Activated naive CD8-positive, alpha-beta T cell (primary cell): ENCODE data around the gene MRPL50.

Source experiments
- H3K27ac Mint-ChIP-seq: one replicate; pipeline ENCODE4 v1.8.0; 2021; ENCODE audit warnings: mixed read lengths
- H3K27me3 Mint-ChIP-seq: one replicate; pipeline ENCODE4 v1.8.0; 2021; ENCODE audit warnings: mixed read lengths
- H3K36me3 Mint-ChIP-seq: one replicate; pipeline ENCODE4 v1.8.0; 2021; ENCODE audit warnings: mixed read lengths
- H3K4me1 Mint-ChIP-seq: one replicate; pipeline ENCODE4 v1.8.0; 2021; ENCODE audit warnings: low read depth, mixed read lengths
- H3K4me3 Mint-ChIP-seq: one replicate; pipeline ENCODE4 v1.8.0; 2021; ENCODE audit warnings: mild to moderate bottlenecking, mixed read lengths
- H3K9me3 Mint-ChIP-seq: one replicate; pipeline ENCODE4 v1.8.0; 2021; ENCODE audit warnings: low read depth, mixed read lengths

The MRPL50 gene

GRCh38 chr9:101398068-101398929 lies at the start of gene MRPL50, which contains the start of gene ZNF189:
MRPL50 (minus strand) TSS chr9:101398618; CDS start chr9:101398592, 26 bp downstream.
ZNF189 (plus strand) TSS chr9:101398851; CDS start chr9:101399157, 306 bp downstream.
- Mint-ChIP-seq H3K4me1 (peaks cover 71% of the 10 kb centered on the region), H3K4me3 (peak within 1 kb of the TSS; percentile 98), H3K9me3 (peaks cover 6% of the 10 kb centered on the region), H3K27ac (peak within 1 kb of the TSS; percentile 99), H3K27me3 (no peaks in the 10 kb centered on the region), H3K36me3 (peaks cover 48% of the 10 kb centered on the region)

GRCh38 chr9:101446732-101447131 lies 48.3 kb upstream of the MRPL50 start:
- Mint-ChIP-seq H3K27ac (no peak overlapping the region), H3K36me3 (no peaks in the 10 kb centered on the region), H3K9me3 (no peaks in the 10 kb centered on the region), H3K27me3 (peaks cover 34% of the 10 kb centered on the region), H3K4me1 (peaks cover 11% of the 10 kb centered on the region), H3K4me3 (no peak overlapping the region)

DNA sequence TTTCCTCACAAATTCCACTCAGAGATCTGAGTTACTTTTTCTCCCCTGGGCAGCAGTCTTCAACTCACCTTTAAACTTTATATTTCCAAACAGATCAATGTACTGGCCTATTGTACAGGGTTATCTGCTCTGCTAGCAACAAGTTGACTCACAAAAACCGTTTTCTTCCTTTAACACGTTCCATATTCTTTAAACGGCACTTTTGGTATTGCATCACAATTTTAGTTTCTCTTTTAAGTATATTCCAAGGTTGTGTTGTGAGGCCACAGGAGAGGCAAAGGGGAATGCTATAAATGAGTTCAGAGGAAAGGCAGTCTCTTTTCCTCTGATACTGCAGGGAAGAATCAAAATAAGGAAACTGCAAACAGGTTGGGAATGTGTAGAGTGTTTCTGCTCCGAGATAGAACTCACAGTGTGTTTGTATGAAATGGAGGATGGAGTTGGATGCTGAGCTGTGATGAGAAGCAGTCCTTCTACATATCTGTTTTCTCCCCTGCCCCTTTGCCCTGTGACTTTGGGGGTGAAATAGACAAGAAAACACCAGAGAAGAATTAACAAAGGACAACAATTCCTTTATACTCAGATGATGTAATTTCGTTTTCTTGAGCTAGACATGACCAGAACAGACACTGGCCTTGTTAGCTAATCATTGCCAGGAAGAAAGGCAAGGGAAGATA lies 47.1 kb upstream of the MRPL50 start:
- Mint-ChIP-seq H3K27me3 (peaks cover 35% of the 10 kb centered on the region), H3K36me3 (no peaks in the 10 kb centered on the region), H3K4me3 (no peak overlapping the region), H3K9me3 (no peaks in the 10 kb centered on the region), H3K4me1 (peaks cover 11% of the 10 kb centered on the region), H3K27ac (no peak overlapping the region)

DNA sequence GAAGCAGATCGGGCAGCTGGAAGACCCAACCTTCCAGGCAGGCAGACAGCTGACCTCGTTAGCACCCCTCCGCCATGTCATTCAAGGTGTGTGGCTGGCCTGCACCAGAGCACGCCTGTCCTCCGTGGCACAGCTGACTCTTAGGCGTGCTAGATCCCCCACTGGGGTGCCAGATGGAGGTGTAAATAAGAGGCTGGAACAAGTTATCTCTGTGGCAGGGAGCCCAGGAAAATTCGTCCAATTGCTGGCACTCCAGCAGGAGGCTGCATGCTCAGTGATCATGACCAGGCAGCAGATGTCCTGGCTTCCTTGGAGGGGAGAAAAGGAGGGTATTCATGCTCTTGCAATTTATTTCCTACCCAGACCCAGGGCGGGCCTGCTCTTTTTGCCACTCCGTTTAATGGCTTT lies 45.0 kb upstream of the MRPL50 start:
- H3K36me3 Mint-ChIP-seq, result no peaks in the 10 kb centered on the region
- peaks cover 32% of the 10 kb centered on the region for H3K27me3 Mint-ChIP-seq
- H3K27ac Mint-ChIP-seq, result no peak overlapping the region

DNA sequence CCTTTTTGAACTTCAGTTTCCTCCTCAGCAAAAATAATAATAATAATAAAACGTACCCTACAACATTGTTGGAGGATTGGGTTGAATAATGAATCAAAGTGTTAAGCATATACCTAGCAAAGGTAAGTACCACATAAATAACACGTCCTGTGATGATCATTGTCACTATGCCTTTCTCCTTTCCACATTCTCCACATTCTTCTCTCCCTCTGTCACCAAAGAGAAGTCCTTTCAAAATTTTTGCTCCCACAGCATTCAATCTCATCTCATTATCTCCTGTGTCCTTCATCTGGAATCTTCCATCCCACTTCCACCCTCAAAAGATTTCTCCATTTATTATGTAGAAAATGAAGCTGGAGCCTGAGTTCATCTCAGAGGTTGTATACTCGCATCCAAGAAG lies 44.3 kb upstream of the MRPL50 start:
- H3K36me3 Mint-ChIP-seq, result no peaks in the 10 kb centered on the region
- H3K4me3 Mint-ChIP-seq, result no peak overlapping the region
- H3K27me3 Mint-ChIP-seq, result peaks cover 32% of the 10 kb centered on the region
- no peak overlapping the region for H3K27ac Mint-ChIP-seq
- H3K9me3 Mint-ChIP-seq, result no peaks in the 10 kb centered on the region
- no peaks in the 10 kb centered on the region for H3K4me1 Mint-ChIP-seq

More for the DNA sequence above, 45.0 kb upstream of the MRPL50 start:
- H3K9me3 Mint-ChIP-seq, result no peaks in the 10 kb centered on the region
- H3K4me3 Mint-ChIP-seq, result no peak overlapping the region
- peaks cover under 1% of the 10 kb centered on the region for H3K4me1 Mint-ChIP-seq

GRCh38 chr9:101442318-101442717 lies 43.9 kb upstream of the MRPL50 start:
- no peaks in the 10 kb centered on the region for H3K36me3 Mint-ChIP-seq
- H3K4me3 Mint-ChIP-seq, result no peak overlapping the region
- no peak overlapping the region for H3K27ac Mint-ChIP-seq
- no peaks in the 10 kb centered on the region for H3K4me1 Mint-ChIP-seq
- H3K27me3 Mint-ChIP-seq, result peaks cover 34% of the 10 kb centered on the region
- no peaks in the 10 kb centered on the region for H3K9me3 Mint-ChIP-seq

GRCh38 chr9:101440714-101441230 lies 42.4 kb upstream of the MRPL50 start:
- Mint-ChIP-seq H3K27ac (no peak overlapping the region), H3K4me3 (no peak overlapping the region), H3K27me3 (peaks cover 30% of the 10 kb centered on the region), H3K9me3 (no peaks in the 10 kb centered on the region), H3K36me3 (no peaks in the 10 kb centered on the region), H3K4me1 (no peaks in the 10 kb centered on the region)

DNA sequence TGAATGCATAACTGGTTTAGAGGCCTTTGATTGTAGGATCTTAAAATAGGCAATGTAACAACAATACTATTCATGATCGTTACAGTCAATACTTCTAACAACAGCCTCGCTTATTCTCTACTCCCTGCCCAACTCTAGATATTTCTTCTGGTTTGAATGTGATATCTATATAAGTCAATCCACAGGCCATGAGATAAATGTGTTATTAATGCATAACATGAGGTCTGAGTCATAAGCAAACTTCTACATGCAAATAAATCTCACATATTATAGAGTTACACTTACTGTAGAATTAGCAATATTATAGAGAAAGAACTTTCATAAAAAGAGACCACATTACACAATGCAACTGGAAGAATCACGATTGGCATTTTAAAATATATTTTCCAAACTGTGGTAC lies 40.1 kb upstream of the MRPL50 start:
- H3K27ac Mint-ChIP-seq, result no peak overlapping the region
- H3K4me3 Mint-ChIP-seq, result no peak overlapping the region
- no peaks in the 10 kb centered on the region for H3K36me3 Mint-ChIP-seq
- H3K4me1 Mint-ChIP-seq, result no peaks in the 10 kb centered on the region
- H3K9me3 Mint-ChIP-seq, result no peaks in the 10 kb centered on the region
- H3K27me3 Mint-ChIP-seq, result peaks cover 25% of the 10 kb centered on the region

DNA sequence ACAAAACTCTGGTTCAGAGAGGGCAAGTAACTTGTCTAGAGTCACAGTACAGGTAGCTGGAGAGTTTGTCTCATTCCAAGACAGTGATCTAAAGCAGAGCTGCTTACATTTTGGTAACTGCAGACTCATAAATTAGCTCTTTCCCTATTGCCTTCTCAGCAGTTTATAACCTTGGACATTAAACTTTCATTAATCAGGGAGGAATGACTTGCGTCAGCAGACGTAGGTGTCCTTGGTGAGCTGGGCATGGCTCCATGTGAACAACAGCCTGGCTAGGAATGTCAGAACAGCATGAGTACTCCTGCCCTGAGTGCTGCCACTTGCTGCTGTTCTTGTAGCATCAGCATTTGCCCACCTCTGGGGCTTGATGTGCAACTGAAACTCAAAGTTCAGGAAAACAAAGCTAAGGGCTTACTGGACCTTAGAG lies 39.4 kb upstream of the MRPL50 start:
- no peaks in the 10 kb centered on the region for H3K36me3 Mint-ChIP-seq
- H3K9me3 Mint-ChIP-seq, result no peaks in the 10 kb centered on the region
- H3K27ac Mint-ChIP-seq, result no peak overlapping the region
- H3K4me3 Mint-ChIP-seq, result no peak overlapping the region
- H3K4me1 Mint-ChIP-seq, result no peaks in the 10 kb centered on the region
- H3K27me3 Mint-ChIP-seq, result peaks cover 18% of the 10 kb centered on the region

GRCh38 chr9:101435601-101436079 lies 37.2 kb upstream of the MRPL50 start, which contains the start of gene ALDOB:
ALDOB (minus strand) TSS chr9:101435774; CDS start chr9:101430887, 4,887 bp downstream.
- Mint-ChIP-seq H3K4me3 (no peak within 1 kb of the TSS), H3K9me3 (no peaks in the 10 kb centered on the region), H3K36me3 (no peaks in the 10 kb centered on the region), H3K27me3 (peaks cover 19% of the 10 kb centered on the region), H3K4me1 (no peaks in the 10 kb centered on the region), H3K27ac (no peak within 1 kb of the TSS)

- Mint-ChIP-seq H3K9me3 (no peaks in the 10 kb centered on the region), H3K27ac (no peak overlapping the region), H3K27me3 (peaks cover 25% of the 10 kb centered on the region), H3K36me3 (no peaks in the 10 kb centered on the region), H3K4me3 (no peak overlapping the region), H3K4me1 (no peaks in the 10 kb centered on the region)
These were observed 36.6 kb upstream of the MRPL50 start for GRCh38 chr9:101434998-101435397.

- peaks cover 2% of the 10 kb centered on the region for H3K9me3 Mint-ChIP-seq
- H3K4me3 Mint-ChIP-seq, result no peak overlapping the region
- peaks cover 1% of the 10 kb centered on the region for H3K36me3 Mint-ChIP-seq
- no peak overlapping the region for H3K27ac Mint-ChIP-seq
- no peaks in the 10 kb centered on the region for H3K4me1 Mint-ChIP-seq
- peaks cover 29% of the 10 kb centered on the region for H3K27me3 Mint-ChIP-seq
These were observed 34.8 kb upstream of the MRPL50 start for GRCh38 chr9:101433229-101433628.

DNA sequence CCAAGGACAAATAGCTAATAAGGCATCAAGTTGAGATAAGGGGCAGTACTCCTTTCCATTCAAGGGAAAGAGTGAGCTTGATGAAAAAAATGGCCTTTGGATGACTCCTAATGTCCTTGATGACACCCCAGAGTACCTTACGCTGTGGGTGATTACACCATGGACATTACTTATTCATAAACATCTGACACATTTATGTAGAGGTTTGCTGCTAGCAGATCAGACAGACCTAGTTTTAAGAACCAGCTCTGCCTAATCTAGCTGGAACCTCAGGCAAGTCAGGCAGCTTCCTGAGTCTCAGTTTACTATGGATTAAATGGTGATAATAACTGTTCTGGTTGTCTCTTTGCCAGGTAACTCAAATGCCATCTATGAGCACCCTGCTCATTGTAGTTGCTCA lies 34.3 kb upstream of the MRPL50 start:
- Mint-ChIP-seq H3K27ac (no peak overlapping the region), H3K4me1 (no peaks in the 10 kb centered on the region), H3K4me3 (no peak overlapping the region), H3K9me3 (peaks cover 3% of the 10 kb centered on the region), H3K27me3 (peaks cover 29% of the 10 kb centered on the region), H3K36me3 (peaks cover 3% of the 10 kb centered on the region)

DNA sequence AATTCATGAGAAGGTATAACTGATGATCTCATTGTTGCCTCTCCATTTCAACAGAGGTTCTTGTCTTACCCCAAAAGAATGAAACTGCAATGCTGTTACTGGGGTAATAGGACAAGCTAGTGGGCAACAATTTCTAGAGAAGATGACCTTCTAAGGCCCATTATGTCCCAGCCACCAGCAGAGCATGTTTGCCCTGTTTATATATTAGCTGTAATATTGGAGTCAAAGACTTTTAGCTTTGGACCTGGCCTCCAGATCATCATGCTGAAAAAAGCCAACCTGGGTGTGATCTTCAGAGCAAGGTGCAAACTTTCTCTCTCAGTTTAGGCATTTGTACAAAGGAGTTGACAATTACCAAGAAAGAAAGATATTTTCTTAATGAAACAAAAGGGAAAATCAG lies 33.8 kb upstream of the MRPL50 start:
- peaks cover 3% of the 10 kb centered on the region for H3K36me3 Mint-ChIP-seq
- peaks cover 27% of the 10 kb centered on the region for H3K27me3 Mint-ChIP-seq
- H3K4me1 Mint-ChIP-seq, result no peaks in the 10 kb centered on the region
- H3K9me3 Mint-ChIP-seq, result peaks cover 3% of the 10 kb centered on the region
- no peak overlapping the region for H3K27ac Mint-ChIP-seq
- no peak overlapping the region for H3K4me3 Mint-ChIP-seq

DNA sequence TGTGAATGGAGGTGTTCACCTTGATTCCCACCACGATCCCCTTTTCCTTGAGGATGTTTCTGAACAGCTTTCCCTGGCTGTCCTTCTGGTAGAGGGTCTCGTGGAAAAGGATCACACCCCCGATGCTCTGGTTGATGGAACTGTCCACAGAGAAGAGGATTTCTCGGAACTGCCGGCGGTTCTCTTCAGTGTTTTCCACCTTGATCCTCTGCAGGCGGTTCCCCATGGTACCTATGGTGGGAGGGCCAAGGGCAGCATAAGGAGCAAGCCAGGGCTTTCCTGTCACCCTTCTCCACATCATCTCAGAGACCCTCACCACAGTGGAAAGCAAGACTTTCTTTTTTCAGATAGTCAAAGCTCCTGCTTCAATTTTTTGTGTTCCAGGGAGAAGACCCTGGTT lies 31.3 kb upstream of the MRPL50 start:
- H3K4me3 Mint-ChIP-seq, result no peak overlapping the region
- H3K27ac Mint-ChIP-seq, result no peak overlapping the region
- H3K9me3 Mint-ChIP-seq, result peaks cover 7% of the 10 kb centered on the region
- H3K4me1 Mint-ChIP-seq, result no peaks in the 10 kb centered on the region
- peaks cover 3% of the 10 kb centered on the region for H3K36me3 Mint-ChIP-seq
- H3K27me3 Mint-ChIP-seq, result peaks cover 21% of the 10 kb centered on the region
